Neural cell (in vitro differentiated cells): ENCODE data around the gene MDP1.

Source experiments
- CTCF ChIP-seq: fragments of 450-650 bp; IDR thresholded peaks from 2 replicates; pipeline ENCODE4 v1.5.1; 2014; ENCODE audit warnings: antibody characterized with exemption, mild to moderate bottlenecking, moderate library complexity; ENCODE audit not compliant: poor library complexity, severe bottlenecking
- MXI1 ChIP-seq: fragments of 450-650 bp; conservative IDR thresholded peaks from 2 replicates; pipeline ENCODE4 v1.6.1; 2014; ENCODE audit warnings: antibody characterized with exemption, mild to moderate bottlenecking; ENCODE audit not compliant: poor library complexity, severe bottlenecking
- POLR2AphosphoS5 ChIP-seq: IDR thresholded peaks from 2 replicates; pipeline ENCODE4 v1.6.1; 2012
- TAF1 ChIP-seq: IDR thresholded peaks from 2 replicates; pipeline ENCODE4 v1.6.1; 2012; ENCODE audit warnings: low read depth

- TF ChIP-seq POLR2AphosphoS5: no peak
- no peak for TF ChIP-seq MXI1
- TF ChIP-seq CTCF: no peak
- TF ChIP-seq TAF1: no peak
These were observed 28.3 kb downstream of the MDP1 start for GRCh38 chr14:24187539-24187915.
